ENCODE data around the gene RSPO4. TPM values are rescaled to one million over a fixed set of nuclear protein-coding genes. Genes with fewer than 3 reads are reported as not detected.

The RSPO4 gene
- total RNA-seq, 1 experiment from 2014 or later, result 6.7 TPM

- no peak overlapping the region for H3K14ac ChIP-seq (ENCODE audit: insufficient read depth, low read length)
- TF ChIP-seq CTCF (conservative IDR thresholded peaks at IDR 0.05), result no peak
- no peak overlapping the region for H3K27ac Mint-ChIP-seq
These were observed 61.2 kb downstream of the RSPO4 start for GRCh38 chr20:940926-941325.

More at GRCh38 chr20:940926-941325, 61.2 kb downstream of the RSPO4 start:
- no peaks in the 10 kb centered on the region for H3K23me2 ChIP-seq (ENCODE audit: insufficient read length, low read depth, low read length, poor library complexity, severe bottlenecking)
- H3K9ac ChIP-seq (ENCODE audit: extremely low read depth, insufficient read length, low read length), result no peak overlapping the region
- H2BK15ac ChIP-seq (ENCODE audit: low read depth, low read length), result no peak overlapping the region
- H4K20me1 ChIP-seq (ENCODE audit: control insufficient read depth, insufficient read depth, insufficient read length), result no peaks in the 10 kb centered on the region
- peaks cover 5% of the 10 kb centered on the region; the same call in 1 of the 2 replicates for H3K4me1 ChIP-seq (ENCODE audit: insufficient read depth, low read length)
- H3K9me3 ChIP-seq (ENCODE audit: control insufficient read depth, low read depth, low read length), result no peaks in the 10 kb centered on the region
- no peak overlapping the region for H3K23ac ChIP-seq (ENCODE audit: insufficient read length, low read depth, low read length)
- Mint-ChIP-seq H3K4me3 (no peak overlapping the region), H3K27me3 (ENCODE audit: low read depth) (peaks cover 2% of the 10 kb centered on the region), H3K4me1 (peaks cover 28 to 32% of the 10 kb centered on the region in 2 experiments), H3K9me3 (no peaks in the 10 kb centered on the region; a peak in 2 of 5 replicates), H3K36me3 (ENCODE audit: insufficient read depth in 1 of 3, low read depth in 3 of 3) (no peaks in the 10 kb centered on the region)
- no peak overlapping the region for H4K5ac ChIP-seq (ENCODE audit: insufficient read length, low read depth, low read length)
- H2BK20ac ChIP-seq (ENCODE audit: low read depth, low read length, poor library complexity, severe bottlenecking), result no peak overlapping the region
- H3K79me1 ChIP-seq (ENCODE audit: insufficient read depth, low read depth, low read length, poor library complexity, severe bottlenecking), result no peaks in the 10 kb centered on the region
- H3K79me2 ChIP-seq (ENCODE audit: insufficient read depth, low read length), result no peaks in the 10 kb centered on the region
- no peaks in the 10 kb centered on the region for H3K27me3 ChIP-seq (ENCODE audit: insufficient read depth, low read length)
- H2BK5ac ChIP-seq (ENCODE audit: insufficient read length, low read length), result no peak overlapping the region
- no peak overlapping the region for H2BK12ac ChIP-seq (ENCODE audit: insufficient read length, low read depth, low read length)
- no peak overlapping the region for H2AK5ac ChIP-seq (ENCODE audit: insufficient read length, low read length)
- H3K4ac ChIP-seq (ENCODE audit: low read depth, low read length), result no peak overlapping the region
- H3K18ac ChIP-seq (ENCODE audit: insufficient read length, low read depth, low read length), result no peak overlapping the region
- H4K91ac ChIP-seq (ENCODE audit: insufficient read length, low read depth, low read length), result no peak overlapping the region
- H2AFZ ChIP-seq (ENCODE audit: low read length), result no peak overlapping the region
- H3K4me2 ChIP-seq (ENCODE audit: insufficient read depth, insufficient read length, low read length), result no peak overlapping the region
- WGBS (ENCODE audit: extremely low coverage, insufficient read length, low lambda C conversion rate), result no CpG with 5 or more reads among the region's 5 CpGs
- H2BK120ac ChIP-seq (ENCODE audit: low read depth, low read length, poor library complexity, severe bottlenecking), result no peak overlapping the region
- DNase-seq, result no peak
- no peak overlapping the region for H3K56ac ChIP-seq (ENCODE audit: insufficient read length, low read depth, low read length)
- no peak overlapping the region for H3T11ph ChIP-seq (ENCODE audit: low read length)
- H4K8ac ChIP-seq (replicated peaks; ENCODE audit: insufficient read length, low read depth, low read length), result no peak overlapping the region
- H3K27ac ChIP-seq (ENCODE audit: insufficient read length, low read depth, low read length), result no peak overlapping the region

Measured in H9 (cell line).